HCT116 (cell line): Measurements from ENCODE around the gene CIART. TPM values are rescaled to one million over a fixed set of nuclear protein-coding genes. Genes with fewer than 3 reads are reported as not detected.

ENCODE experiments used
- ATAC-seq: fragments of 200-7000 bp; cut with Tn5 transposase; 2 replicates; pipeline ENCODE4 v1.9.1; 2020; ENCODE audit warnings: mild to moderate bottlenecking, moderate library complexity
- BruUV-seq: library from RNA; stranded (reverse); fragments of 400-500 nt; replicated peaks from 2 replicates; lab custom pipeline; 2021; lab: Mats Ljungman, UMichigan
- CTCF ChIA-PET: fragments of 300-600 bp; sonication (Branson Sonifier 250); formaldehyde crosslinking; loops from one replicate; lab custom pipeline; 2021; ENCODE audit warnings: antibody characterized with exemption; lab: Charles Lee
- POLR2A ChIA-PET: fragments of 300-600, 350-600 bp; sonication (Branson Sonifier 250); formaldehyde crosslinking; loops from one replicate; lab custom pipeline; 2021; ENCODE audit warnings: antibody characterized with exemption; lab: Charles Lee
- RAD21 ChIA-PET, 2 experiments: fragments of 300-600 bp; sonication (Branson Sonifier 250); formaldehyde crosslinking; loops; one replicate each; lab custom pipeline; 2023; ENCODE audit warnings: low total read pairs in 2 of 2; ENCODE audit not compliant: uncharacterized antibody in 2 of 2, unreplicated experiment in 2 of 2, low non-redundant PET in 1 of 2; lab: Charles Lee
- DNase-seq: peaks from one replicate; pipeline ENCODE4 v3.0.0-alpha.2; 2010; ENCODE audit warnings: low read depth, low spot score
- H2AFZ ChIP-seq: fragments of 200-600 bp; shearing (Covaris generic), sonication (generic); 2 replicates; pipeline ENCODE4 v1.6.1; 2017; ENCODE audit warnings: low read depth, mixed run types, mixed read lengths, antibody characterized with exemption, low read length; ENCODE audit not compliant: poor library complexity, severe bottlenecking
- H3K27ac ChIP-seq: 2 replicates; pipeline ENCODE4 v1.5.1; 2012; ENCODE audit warnings: low read depth, low read length
- H3K27me3 ChIP-seq: fragments of 200-600 bp; sonication (generic); 2 replicates; pipeline ENCODE4 v1.6.1; 2016; ENCODE audit warnings: mixed run types, low read length, mixed read lengths; ENCODE audit not compliant: insufficient read depth
- H3K36me3 ChIP-seq, 2 experiments: fragments of 200-500 bp in 1 of 2; fragments of 200-600 bp in 1 of 2; sonication (Bioruptor generic) in 1 of 2; sonication (generic) in 1 of 2; 2 replicates each; pipeline versions ENCODE4 v1.5.1 to v1.6.1; 2014 to 2016; ENCODE audit warnings: low read length in 2 of 2, inconsistent platforms in 1 of 2, mixed read lengths in 1 of 2, mixed run types in 1 of 2; ENCODE audit not compliant: insufficient read depth in 2 of 2, control insufficient read depth in 1 of 2
- H3K4me1 ChIP-seq, 2 experiments: fragments of 200-600 bp in 1 of 2; sonication (generic) in 1 of 2; 2 replicates each; pipeline versions ENCODE4 v1.5.1 to v1.6.1; 2012 to 2017; ENCODE audit warnings: low read length in 2 of 2, inconsistent platforms in 1 of 2, mild to moderate bottlenecking in 1 of 2, mixed read lengths in 1 of 2, mixed run types in 1 of 2, moderate library complexity in 1 of 2; ENCODE audit not compliant: insufficient read depth in 2 of 2, control insufficient read depth in 1 of 2
- H3K4me2 ChIP-seq: fragments of 200-600 bp; sonication (generic); 2 replicates; pipeline ENCODE4 v1.6.1; 2017; ENCODE audit warnings: mixed run types, low read length, mixed read lengths
- H3K4me3 ChIP-seq, 2 experiments: fragments of 200-600 bp in 1 of 2; sonication (generic) in 1 of 2; replicated peaks in 1 of 2; 2 replicates each; pipeline ENCODE4 v1.5.1; 2011 to 2016; ENCODE audit warnings: low read length in 2 of 2, control low read depth in 1 of 2, low read depth in 1 of 2, mild to moderate bottlenecking in 1 of 2, mixed read lengths in 1 of 2, mixed run types in 1 of 2
- H3K79me2 ChIP-seq: fragments of 200-600 bp; sonication (generic); 2 replicates; pipeline ENCODE4 v1.6.1; 2017; ENCODE audit warnings: mild to moderate bottlenecking, mixed run types, low read length, moderate library complexity, mixed read lengths; ENCODE audit not compliant: insufficient read depth
- H3K9ac ChIP-seq: fragments of 200-600 bp; sonication (generic); 2 replicates; pipeline ENCODE4 v1.6.1; 2016; ENCODE audit warnings: low read length, mixed read lengths
- H3K9me2 ChIP-seq: fragments of 200-600 bp; sonication (generic), shearing (Covaris generic); 2 replicates; pipeline ENCODE4 v1.6.1; 2017; ENCODE audit warnings: mixed run types, mild to moderate bottlenecking, moderate library complexity; ENCODE audit not compliant: insufficient read depth
- H3K9me3 ChIP-seq, 2 experiments: fragments of 200-500 bp in 1 of 2; fragments of 200-600 bp in 1 of 2; sonication (Bioruptor generic) in 1 of 2; sonication (generic) in 1 of 2; 2 replicates each; pipeline ENCODE4 v1.6.1; 2014 to 2017; ENCODE audit warnings: low read length in 2 of 2, mixed read lengths in 2 of 2, inconsistent platforms in 1 of 2, low read depth in 1 of 2, mild to moderate bottlenecking in 1 of 2, mixed run types in 1 of 2, moderate library complexity in 1 of 2; ENCODE audit not compliant: control insufficient read depth in 1 of 2, insufficient read depth in 1 of 2
- H4K20me1 ChIP-seq: fragments of 200-600 bp; sonication (generic), shearing (Covaris generic); 2 replicates; pipeline ENCODE4 v1.6.1; 2017; ENCODE audit warnings: mixed run types, mild to moderate bottlenecking, moderate library complexity; ENCODE audit not compliant: insufficient read depth
- ATF3 ChIP-seq: IDR thresholded peaks from 2 replicates; pipeline ENCODE4 v1.6.1; 2012
- CEBPB ChIP-seq: IDR thresholded peaks from 2 replicates; pipeline ENCODE4 v1.6.1; 2012; ENCODE audit warnings: low read depth
- FOSL1 ChIP-seq: IDR thresholded peaks from 2 replicates; pipeline ENCODE4 v1.6.1; 2012; ENCODE audit warnings: low read depth
- POLR2AphosphoS5 ChIP-seq: IDR thresholded peaks from 2 replicates; pipeline ENCODE4 v1.6.1; 2011; ENCODE audit warnings: mild to moderate bottlenecking, low read depth, low read length, moderate library complexity
- SP1 ChIP-seq: IDR thresholded peaks from 2 replicates; pipeline ENCODE4 v1.6.1; 2012; ENCODE audit warnings: low read depth
- SRF ChIP-seq: IDR thresholded peaks from 2 replicates; pipeline ENCODE4 v1.6.1; 2012; ENCODE audit warnings: low read depth
- ZBTB33 ChIP-seq: IDR thresholded peaks from 2 replicates; pipeline ENCODE4 v1.6.1; 2011; ENCODE audit warnings: mild to moderate bottlenecking, low read length, moderate library complexity; ENCODE audit not compliant: insufficient replicate concordance; ENCODE audit errors: extremely low read depth
- intact Hi-C: fragments of 100-400 bp; cut with micrococcal nuclease; formaldehyde crosslinking; loops from 2 replicates; pipeline ENCODE4 v1.10.0; 2022
- total RNA-seq: library from RNA; stranded (reverse); gene quantifications from one replicate; pipeline ENCODE4 v1.2.1, GENCODE V29; 2021; ENCODE audit not compliant: unreplicated experiment

CIART gene
- total RNA-seq, 1 experiment from 2014 or later, result 0.22 TPM

GRCh38 chr1:150262388-150263320, 19.7 kb upstream of the CIART start:
- DNase-seq (no peak), ATAC-seq (no peak; the same call in 1 of the 2 replicates)
- H3K36me3 ChIP-seq, result peaks cover 3 to 15% of the 10 kb centered on the region in 2 experiments; a peak in 2 of 4 replicates
- POLR2A ChIA-PET, result no interaction called here
- no peak overlapping the region for H3K4me3 ChIP-seq
- H3K27me3 ChIP-seq, result no peaks in the 10 kb centered on the region
- intact Hi-C loops, result no loop called here
- no TSS peak for BruUV-seq
- H2AFZ ChIP-seq, result no peak overlapping the region
- H3K27ac ChIP-seq, result peak overlapping the region; percentile 34; the same call in 1 of the 2 replicates
- peak overlapping the region; percentile 34 for H3K9ac ChIP-seq
- peaks cover 10% of the 10 kb centered on the region for H3K79me2 ChIP-seq
- H3K9me2 ChIP-seq, result no peaks in the 10 kb centered on the region
- H3K4me1 ChIP-seq, result peaks cover 27 to 49% of the 10 kb centered on the region in 2 experiments
- peak overlapping the region; percentile 63 for H3K4me2 ChIP-seq
- CTCF ChIA-PET, result interaction anchor here (0.8 kb wide), 1 partner anchor 10 kb away, joined by 3 read pairs; the partner anchor contains the start of gene C1orf54
- H3K9me3 ChIP-seq, result no peaks in the 10 kb centered on the region
- no peaks in the 10 kb centered on the region for H4K20me1 ChIP-seq
- RAD21 ChIA-PET, result no interaction called here
- no peak for TF ChIP-seq CEBPB
- peak; percentile 60 for TF ChIP-seq FOSL1
- peak; percentile 40 for TF ChIP-seq SP1

GRCh38 chr1:150263549-150263948, 18.8 kb upstream of the CIART start:
- ChIA-PET RAD21 (no interaction called here), POLR2A (no interaction called here)
- H3K4me1 ChIP-seq, result peaks cover 29 to 55% of the 10 kb centered on the region in 2 experiments
- H3K9me3 ChIP-seq, result no peaks in the 10 kb centered on the region
- H3K27ac ChIP-seq, result no peak overlapping the region
- H3K9ac ChIP-seq, result 0 out of 2 replicates have a peak overlapping the region, but pooled peaks have one; percentile 34
- intact Hi-C loops, result no loop called here
- ATAC-seq (no peak), DNase-seq (no peak)
- no peaks in the 10 kb centered on the region for H3K9me2 ChIP-seq
- no peaks in the 10 kb centered on the region for H4K20me1 ChIP-seq
- TF ChIP-seq SRF, result no peak
- peak; percentile 33; the same call in 1 of the 2 replicates for TF ChIP-seq POLR2AphosphoS5
- TF ChIP-seq ZBTB33, result no peak
- no peak for TF ChIP-seq ATF3
- no peak for TF ChIP-seq CEBPB
- TF ChIP-seq, all 23 proteins: peak for 1
- CTCF ChIA-PET, result no interaction called here
- Histone ChIP-seq H3K4me2 (peak overlapping the region; percentile 63), H2AFZ (no peak overlapping the region), H3K4me3 (no peak overlapping the region), H3K36me3 (peaks cover 3 to 15% of the 10 kb centered on the region in 2 experiments; a peak in 2 of 4 replicates), H3K27me3 (no peaks in the 10 kb centered on the region), H3K79me2 (peaks cover 19% of the 10 kb centered on the region)
- no TSS peak for BruUV-seq
